HEK293 (cell line): ENCODE measurements around the gene DNAJC6.

ENCODE experiments used
- EGR2 ChIP-seq: fragments of 450-650 bp; formaldehyde crosslinking; IDR thresholded peaks from 2 replicates; pipeline ENCODE4 v1.5.1; 2016; ENCODE audit warnings: low read depth, missing biosample characterization, missing genetic modification characterization
- FEZF1 ChIP-seq: fragments of 450-650 bp; formaldehyde crosslinking; IDR thresholded peaks from 2 replicates; pipeline ENCODE4 v1.5.1; 2016; ENCODE audit warnings: missing biosample characterization, missing genetic modification characterization
- IKZF3 ChIP-seq: fragments of 450-650 bp; IDR thresholded peaks from 2 replicates; pipeline ENCODE4 v1.5.0; 2018; ENCODE audit warnings: missing biosample characterization, mild to moderate bottlenecking, missing genetic modification characterization, moderate library complexity
- KLF8 ChIP-seq: fragments of 450-650 bp; formaldehyde crosslinking; IDR thresholded peaks from 2 replicates; pipeline ENCODE4 v1.5.1; 2016; ENCODE audit warnings: missing biosample characterization, missing genetic modification characterization
- SP7 ChIP-seq: fragments of 450-650 bp; formaldehyde crosslinking; IDR thresholded peaks from 2 replicates; pipeline ENCODE4 v1.5.1; 2016; ENCODE audit warnings: missing biosample characterization, missing genetic modification characterization
- ZEB2 ChIP-seq: fragments of 450-650 bp; formaldehyde crosslinking; IDR thresholded peaks from 2 replicates; pipeline ENCODE4 v1.5.1; 2016; ENCODE audit warnings: missing biosample characterization, missing genetic modification characterization
- ZFHX2 ChIP-seq: fragments of 450-650 bp; formaldehyde crosslinking; conservative IDR thresholded peaks from 2 replicates; pipeline ENCODE4 v1.5.1; 2016; ENCODE audit warnings: missing biosample characterization, missing genetic modification characterization
- ZNF10 ChIP-seq: fragments of 450-650 bp; formaldehyde crosslinking; IDR thresholded peaks from 2 replicates; pipeline ENCODE4 v1.5.1; 2017; ENCODE audit warnings: missing biosample characterization, missing genetic modification characterization
- ZNF133 ChIP-seq: fragments of 450-650 bp; formaldehyde crosslinking; IDR thresholded peaks from 2 replicates; pipeline ENCODE4 v1.5.1; 2016; ENCODE audit warnings: missing biosample characterization, missing genetic modification characterization
- ZNF155 ChIP-seq: fragments of 450-650 bp; formaldehyde crosslinking; IDR thresholded peaks from 2 replicates; pipeline ENCODE4 v1.5.1; 2016; ENCODE audit warnings: missing biosample characterization, missing genetic modification characterization
- ZNF157 ChIP-seq: fragments of 450-650 bp; formaldehyde crosslinking; IDR thresholded peaks from 2 replicates; pipeline ENCODE4 v1.5.1; 2016; ENCODE audit warnings: missing biosample characterization, missing genetic modification characterization
- ZNF175 ChIP-seq: fragments of 450-650 bp; formaldehyde crosslinking; IDR thresholded peaks from 2 replicates; pipeline ENCODE4 v1.5.1; 2016; ENCODE audit warnings: missing biosample characterization, missing genetic modification characterization
- ZNF311 ChIP-seq: fragments of 450-650 bp; formaldehyde crosslinking; IDR thresholded peaks from 2 replicates; pipeline ENCODE4 v1.5.1; 2017; ENCODE audit warnings: missing biosample characterization, missing genetic modification characterization, borderline replicate concordance
- ZNF426 ChIP-seq: fragments of 450-650 bp; formaldehyde crosslinking; IDR thresholded peaks from 2 replicates; pipeline ENCODE4 v1.5.1; 2017; ENCODE audit warnings: missing biosample characterization, missing genetic modification characterization, mild to moderate bottlenecking, inconsistent platforms, moderate library complexity
- ZNF433 ChIP-seq: fragments of 450-650 bp; formaldehyde crosslinking; IDR thresholded peaks from 2 replicates; pipeline ENCODE4 v1.5.1; 2016; ENCODE audit warnings: missing biosample characterization, missing genetic modification characterization, low read depth
- ZNF544 ChIP-seq: fragments of 450-650 bp; formaldehyde crosslinking; IDR thresholded peaks from 2 replicates; pipeline ENCODE4 v1.5.0; 2017; ENCODE audit warnings: missing biosample characterization, missing genetic modification characterization
- ZNF561 ChIP-seq: fragments of 450-650 bp; IDR thresholded peaks from 2 replicates; pipeline ENCODE4 v1.5.1; 2018; ENCODE audit warnings: missing biosample characterization, missing genetic modification characterization, borderline replicate concordance
- ZNF677 ChIP-seq: fragments of 450-650 bp; IDR thresholded peaks from 2 replicates; pipeline ENCODE4 v1.5.0; 2018; ENCODE audit warnings: missing biosample characterization, mild to moderate bottlenecking, missing genetic modification characterization, moderate library complexity
- ZNF76 ChIP-seq: fragments of 450-650 bp; formaldehyde crosslinking; IDR thresholded peaks from 2 replicates; pipeline ENCODE4; 2016; ENCODE audit warnings: low read depth, missing biosample characterization, missing genetic modification characterization, borderline replicate concordance
- ZNF791 ChIP-seq: fragments of 450-650 bp; formaldehyde crosslinking; IDR thresholded peaks from 2 replicates; pipeline ENCODE4 v1.5.1; 2016; ENCODE audit warnings: missing biosample characterization, missing genetic modification characterization
- ZNF792 ChIP-seq: fragments of 450-650 bp; formaldehyde crosslinking; IDR thresholded peaks from 2 replicates; pipeline ENCODE4 v1.5.1; 2016; ENCODE audit warnings: missing biosample characterization, missing genetic modification characterization
- ZSCAN23 ChIP-seq: fragments of 450-650 bp; formaldehyde crosslinking; IDR thresholded peaks from 2 replicates; pipeline ENCODE4 v1.5.1; 2016; ENCODE audit warnings: missing biosample characterization, missing genetic modification characterization
- TF ChIP-seq, protein P1 (sequence below): fragments of 450-650 bp; formaldehyde crosslinking; IDR thresholded peaks from 2 replicates; pipeline ENCODE4 v1.5.1; 2017; ENCODE audit warnings: missing biosample characterization, missing genetic modification characterization
- TF ChIP-seq, protein P2 (sequence below): fragments of 450-650 bp; formaldehyde crosslinking; optimal IDR thresholded peaks from 2 replicates; pipeline ENCODE3; 2016; ENCODE audit warnings: missing biosample characterization, mild to moderate bottlenecking, missing genetic modification characterization
- TF ChIP-seq, protein P3 (sequence below): fragments of 450-650 bp; formaldehyde crosslinking; IDR thresholded peaks from 2 replicates; pipeline ENCODE4 v1.5.1; 2017; ENCODE audit warnings: missing biosample characterization, missing genetic modification characterization
- TF ChIP-seq, protein P4 (sequence below): fragments of 450-650 bp; formaldehyde crosslinking; IDR thresholded peaks from 2 replicates; pipeline ENCODE4 v1.5.1; 2016; ENCODE audit warnings: missing biosample characterization, missing genetic modification characterization
- TF ChIP-seq, protein P5 (sequence below): fragments of 450-650 bp; IDR thresholded peaks from 2 replicates; pipeline ENCODE4 v1.5.1; 2018; ENCODE audit warnings: missing biosample characterization, missing genetic modification characterization
- TF ChIP-seq, protein P6 (sequence below): fragments of 450-650 bp; formaldehyde crosslinking; IDR thresholded peaks from 2 replicates; pipeline ENCODE4 v1.5.1; 2016; ENCODE audit warnings: missing biosample characterization, missing genetic modification characterization

DNAJC6 gene

DNA sequence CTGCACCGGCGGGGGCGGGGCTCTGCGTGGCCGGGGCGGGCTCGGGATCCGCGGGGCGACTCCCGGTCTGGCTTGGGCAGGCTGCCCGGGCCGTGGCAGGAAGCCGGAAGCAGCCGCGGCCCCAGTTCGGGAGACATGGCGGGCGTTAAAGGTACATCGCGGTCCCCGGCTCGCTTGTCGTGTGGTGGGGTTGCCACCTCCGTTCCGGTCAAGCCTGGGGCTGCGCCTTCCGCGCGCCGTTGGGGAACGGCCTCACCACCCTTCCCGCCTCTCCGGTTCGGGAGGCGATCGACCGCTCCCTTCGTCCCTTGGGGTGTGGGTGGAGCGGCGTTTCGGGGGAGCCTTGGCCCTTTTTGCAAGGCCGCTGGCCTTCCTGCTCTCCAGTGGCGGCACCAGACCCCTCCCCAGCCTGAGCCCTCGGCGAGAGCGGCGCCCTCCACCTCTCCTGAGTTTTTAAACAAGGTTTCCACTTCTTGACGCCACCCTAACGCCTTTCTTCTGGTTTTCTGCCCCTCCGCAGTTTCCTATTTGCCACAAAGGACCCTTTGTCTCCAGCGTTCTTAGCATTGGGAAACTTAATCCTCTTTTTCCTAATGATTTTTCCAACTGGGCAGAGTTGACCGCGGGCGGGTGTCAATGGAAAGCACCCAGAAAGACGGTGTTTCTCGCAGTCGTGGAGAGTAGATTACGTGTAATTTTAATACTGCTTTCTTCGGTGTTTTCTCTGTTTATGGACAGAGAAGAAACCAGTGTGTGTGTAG, 111.4 kb downstream of the DNAJC6 start, which contains the start of the genes LEPR and LEPROT (continued):
- TF ChIP-seq ZNF677 (tag by site-specific recombination), result no peak
- TF ChIP-seq ZNF76 (tag by site-specific recombination), result peak; percentile 83
- TF ChIP-seq, protein P1, sequence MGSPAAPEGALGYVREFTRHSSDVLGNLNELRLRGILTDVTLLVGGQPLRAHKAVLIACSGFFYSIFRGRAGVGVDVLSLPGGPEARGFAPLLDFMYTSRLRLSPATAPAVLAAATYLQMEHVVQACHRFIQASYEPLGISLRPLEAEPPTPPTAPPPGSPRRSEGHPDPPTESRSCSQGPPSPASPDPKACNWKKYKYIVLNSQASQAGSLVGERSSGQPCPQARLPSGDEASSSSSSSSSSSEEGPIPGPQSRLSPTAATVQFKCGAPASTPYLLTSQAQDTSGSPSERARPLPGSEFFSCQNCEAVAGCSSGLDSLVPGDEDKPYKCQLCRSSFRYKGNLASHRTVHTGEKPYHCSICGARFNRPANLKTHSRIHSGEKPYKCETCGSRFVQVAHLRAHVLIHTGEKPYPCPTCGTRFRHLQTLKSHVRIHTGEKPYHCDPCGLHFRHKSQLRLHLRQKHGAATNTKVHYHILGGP (tag by site-specific recombination), result no peak
- peak; percentile 73 for TF ChIP-seq ZFHX2 (tag by site-specific recombination)
- TF ChIP-seq EGR2 (tag by site-specific recombination), result peak; percentile 49; the same call in 1 of the 2 replicates
- no peak for TF ChIP-seq ZNF426 (tag by site-specific recombination)
- no peak for TF ChIP-seq ZNF791 (tag by site-specific recombination)
- TF ChIP-seq IKZF3 (tag by site-specific recombination), result peak; percentile 32; the same call in 1 of the 2 replicates
- no peak for TF ChIP-seq ZNF155 (tag by site-specific recombination)
- TF ChIP-seq, protein P2, sequence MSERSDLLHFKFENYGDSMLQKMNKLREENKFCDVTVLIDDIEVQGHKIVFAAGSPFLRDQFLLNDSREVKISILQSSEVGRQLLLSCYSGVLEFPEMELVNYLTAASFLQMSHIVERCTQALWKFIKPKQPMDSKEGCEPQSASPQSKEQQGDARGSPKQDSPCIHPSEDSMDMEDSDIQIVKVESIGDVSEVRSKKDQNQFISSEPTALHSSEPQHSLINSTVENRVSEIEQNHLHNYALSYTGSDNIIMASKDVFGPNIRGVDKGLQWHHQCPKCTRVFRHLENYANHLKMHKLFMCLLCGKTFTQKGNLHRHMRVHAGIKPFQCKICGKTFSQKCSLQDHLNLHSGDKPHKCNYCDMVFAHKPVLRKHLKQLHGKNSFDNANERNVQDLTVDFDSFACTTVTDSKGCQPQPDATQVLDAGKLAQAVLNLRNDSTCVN (tag by site-specific recombination), result peak; percentile 85
- TF ChIP-seq, protein P3, sequence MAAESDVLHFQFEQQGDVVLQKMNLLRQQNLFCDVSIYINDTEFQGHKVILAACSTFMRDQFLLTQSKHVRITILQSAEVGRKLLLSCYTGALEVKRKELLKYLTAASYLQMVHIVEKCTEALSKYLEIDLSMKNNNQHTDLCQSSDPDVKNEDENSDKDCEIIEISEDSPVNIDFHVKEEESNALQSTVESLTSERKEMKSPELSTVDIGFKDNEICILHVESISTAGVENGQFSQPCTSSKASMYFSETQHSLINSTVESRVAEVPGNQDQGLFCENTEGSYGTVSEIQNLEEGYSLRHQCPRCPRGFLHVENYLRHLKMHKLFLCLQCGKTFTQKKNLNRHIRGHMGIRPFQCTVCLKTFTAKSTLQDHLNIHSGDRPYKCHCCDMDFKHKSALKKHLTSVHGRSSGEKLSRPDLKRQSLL (tag by site-specific recombination), result 0 out of 2 replicates have a peak, but pooled peaks have one; percentile 13
- no peak for TF ChIP-seq ZNF175
- TF ChIP-seq ZNF433 (tag by site-specific recombination), result no peak
- TF ChIP-seq SP7 (tag by site-specific recombination), result peak; percentile 73; the same call in 1 of the 2 replicates
- TF ChIP-seq, protein P4, sequence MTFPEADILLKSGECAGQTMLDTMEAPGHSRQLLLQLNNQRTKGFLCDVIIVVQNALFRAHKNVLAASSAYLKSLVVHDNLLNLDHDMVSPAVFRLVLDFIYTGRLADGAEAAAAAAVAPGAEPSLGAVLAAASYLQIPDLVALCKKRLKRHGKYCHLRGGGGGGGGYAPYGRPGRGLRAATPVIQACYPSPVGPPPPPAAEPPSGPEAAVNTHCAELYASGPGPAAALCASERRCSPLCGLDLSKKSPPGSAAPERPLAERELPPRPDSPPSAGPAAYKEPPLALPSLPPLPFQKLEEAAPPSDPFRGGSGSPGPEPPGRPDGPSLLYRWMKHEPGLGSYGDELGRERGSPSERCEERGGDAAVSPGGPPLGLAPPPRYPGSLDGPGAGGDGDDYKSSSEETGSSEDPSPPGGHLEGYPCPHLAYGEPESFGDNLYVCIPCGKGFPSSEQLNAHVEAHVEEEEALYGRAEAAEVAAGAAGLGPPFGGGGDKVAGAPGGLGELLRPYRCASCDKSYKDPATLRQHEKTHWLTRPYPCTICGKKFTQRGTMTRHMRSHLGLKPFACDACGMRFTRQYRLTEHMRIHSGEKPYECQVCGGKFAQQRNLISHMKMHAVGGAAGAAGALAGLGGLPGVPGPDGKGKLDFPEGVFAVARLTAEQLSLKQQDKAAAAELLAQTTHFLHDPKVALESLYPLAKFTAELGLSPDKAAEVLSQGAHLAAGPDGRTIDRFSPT (tag by site-specific recombination), result peak; percentile 72
- TF ChIP-seq ZSCAN23 (tag by site-specific recombination), result no peak
- peak; percentile 85 for TF ChIP-seq ZEB2 (tag by site-specific recombination)
- no peak for TF ChIP-seq ZNF157 (tag by site-specific recombination)
- TF ChIP-seq, protein P5, sequence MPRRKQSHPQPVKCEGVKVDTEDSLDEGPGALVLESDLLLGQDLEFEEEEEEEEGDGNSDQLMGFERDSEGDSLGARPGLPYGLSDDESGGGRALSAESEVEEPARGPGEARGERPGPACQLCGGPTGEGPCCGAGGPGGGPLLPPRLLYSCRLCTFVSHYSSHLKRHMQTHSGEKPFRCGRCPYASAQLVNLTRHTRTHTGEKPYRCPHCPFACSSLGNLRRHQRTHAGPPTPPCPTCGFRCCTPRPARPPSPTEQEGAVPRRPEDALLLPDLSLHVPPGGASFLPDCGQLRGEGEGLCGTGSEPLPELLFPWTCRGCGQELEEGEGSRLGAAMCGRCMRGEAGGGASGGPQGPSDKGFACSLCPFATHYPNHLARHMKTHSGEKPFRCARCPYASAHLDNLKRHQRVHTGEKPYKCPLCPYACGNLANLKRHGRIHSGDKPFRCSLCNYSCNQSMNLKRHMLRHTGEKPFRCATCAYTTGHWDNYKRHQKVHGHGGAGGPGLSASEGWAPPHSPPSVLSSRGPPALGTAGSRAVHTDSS (tag by site-specific recombination), result no peak
- TF ChIP-seq ZNF10 (tag by site-specific recombination), result no peak
- 0 out of 2 replicates have a peak, but pooled peaks have one; percentile 21 for TF ChIP-seq ZNF792 (tag by site-specific recombination)
- TF ChIP-seq FEZF1 (tag by site-specific recombination), result no peak
- no peak for TF ChIP-seq ZNF311
- no peak for TF ChIP-seq ZNF544
- TF ChIP-seq, protein P6, sequence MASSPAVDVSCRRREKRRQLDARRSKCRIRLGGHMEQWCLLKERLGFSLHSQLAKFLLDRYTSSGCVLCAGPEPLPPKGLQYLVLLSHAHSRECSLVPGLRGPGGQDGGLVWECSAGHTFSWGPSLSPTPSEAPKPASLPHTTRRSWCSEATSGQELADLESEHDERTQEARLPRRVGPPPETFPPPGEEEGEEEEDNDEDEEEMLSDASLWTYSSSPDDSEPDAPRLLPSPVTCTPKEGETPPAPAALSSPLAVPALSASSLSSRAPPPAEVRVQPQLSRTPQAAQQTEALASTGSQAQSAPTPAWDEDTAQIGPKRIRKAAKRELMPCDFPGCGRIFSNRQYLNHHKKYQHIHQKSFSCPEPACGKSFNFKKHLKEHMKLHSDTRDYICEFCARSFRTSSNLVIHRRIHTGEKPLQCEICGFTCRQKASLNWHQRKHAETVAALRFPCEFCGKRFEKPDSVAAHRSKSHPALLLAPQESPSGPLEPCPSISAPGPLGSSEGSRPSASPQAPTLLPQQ (tag by site-specific recombination), result peak; percentile 80
- TF ChIP-seq ZNF561 (tag by site-specific recombination), result peak; percentile 92
- TF ChIP-seq KLF8, result peak; percentile 78
- no peak for TF ChIP-seq ZNF133 (tag by site-specific recombination)
